ENCODE measurements around the gene OPRD1.

- no peak for TF ChIP-seq CTCF (IDR thresholded peaks at IDR 0.05 in 4 of 5, conservative IDR thresholded peaks at IDR 0.05 in 1 of 5)
- TF ChIP-seq POLR2A (IDR thresholded peaks at IDR 0.05) = no peak
Observed at GRCh38 chr1:28836421-28836956, 24.5 kb downstream of the OPRD1 start.
